ENCODE data around the gene ABRACL.
A peak's percentile ranks its signal among the peaks of the same experiment; 100 is the strongest.

The ABRACL gene, protein sequence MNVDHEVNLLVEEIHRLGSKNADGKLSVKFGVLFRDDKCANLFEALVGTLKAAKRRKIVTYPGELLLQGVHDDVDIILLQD
- long read RNA-seq, transcript ABRACL-201 (3 exons, 845 nt) = major isoform, 40 of 46 reads
- long read RNA-seq, partial matches to known transcripts = 2 of 46 reads
- long read RNA-seq, other reads (novel, unspliced or antisense) = 4 of 46 reads

- DNase-seq (ENCODE audit: low read depth in 1 of 2, low spot score in 1 of 2) = peak; percentile 68 to 91
- Histone ChIP-seq H3K4me3 (replicated peaks; ENCODE audit: insufficient read depth, low read length) (peak within 1 kb of the TSS; percentile 69), H3K27ac (replicated peaks) (peak within 1 kb of the TSS; percentile 98), H3K27me3 (ENCODE audit: insufficient read depth, poor library complexity, severe bottlenecking) (no peaks in the 10 kb centered on the region)
- TF ChIP-seq POLR2AphosphoS5 (IDR thresholded peaks at IDR 0.05; ENCODE audit: low read depth) (peak; percentile 88), CTCF (IDR thresholded peaks at IDR 0.05; ENCODE audit: insufficient read depth, low read length) (no peak), GABPA (IDR thresholded peaks at IDR 0.05; ENCODE audit: low read depth) (no peak), SPI1 (IDR thresholded peaks at IDR 0.05; ENCODE audit: borderline replicate concordance, low read depth) (peak; percentile 84; the same call in 1 of the 2 replicates)
- TF ChIP-seq, protein P1, sequence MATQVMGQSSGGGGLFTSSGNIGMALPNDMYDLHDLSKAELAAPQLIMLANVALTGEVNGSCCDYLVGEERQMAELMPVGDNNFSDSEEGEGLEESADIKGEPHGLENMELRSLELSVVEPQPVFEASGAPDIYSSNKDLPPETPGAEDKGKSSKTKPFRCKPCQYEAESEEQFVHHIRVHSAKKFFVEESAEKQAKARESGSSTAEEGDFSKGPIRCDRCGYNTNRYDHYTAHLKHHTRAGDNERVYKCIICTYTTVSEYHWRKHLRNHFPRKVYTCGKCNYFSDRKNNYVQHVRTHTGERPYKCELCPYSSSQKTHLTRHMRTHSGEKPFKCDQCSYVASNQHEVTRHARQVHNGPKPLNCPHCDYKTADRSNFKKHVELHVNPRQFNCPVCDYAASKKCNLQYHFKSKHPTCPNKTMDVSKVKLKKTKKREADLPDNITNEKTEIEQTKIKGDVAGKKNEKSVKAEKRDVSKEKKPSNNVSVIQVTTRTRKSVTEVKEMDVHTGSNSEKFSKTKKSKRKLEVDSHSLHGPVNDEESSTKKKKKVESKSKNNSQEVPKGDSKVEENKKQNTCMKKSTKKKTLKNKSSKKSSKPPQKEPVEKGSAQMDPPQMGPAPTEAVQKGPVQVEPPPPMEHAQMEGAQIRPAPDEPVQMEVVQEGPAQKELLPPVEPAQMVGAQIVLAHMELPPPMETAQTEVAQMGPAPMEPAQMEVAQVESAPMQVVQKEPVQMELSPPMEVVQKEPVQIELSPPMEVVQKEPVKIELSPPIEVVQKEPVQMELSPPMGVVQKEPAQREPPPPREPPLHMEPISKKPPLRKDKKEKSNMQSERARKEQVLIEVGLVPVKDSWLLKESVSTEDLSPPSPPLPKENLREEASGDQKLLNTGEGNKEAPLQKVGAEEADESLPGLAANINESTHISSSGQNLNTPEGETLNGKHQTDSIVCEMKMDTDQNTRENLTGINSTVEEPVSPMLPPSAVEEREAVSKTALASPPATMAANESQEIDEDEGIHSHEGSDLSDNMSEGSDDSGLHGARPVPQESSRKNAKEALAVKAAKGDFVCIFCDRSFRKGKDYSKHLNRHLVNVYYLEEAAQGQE (IDR thresholded peaks at IDR 0.05; ENCODE audit: insufficient replicate concordance, low read depth) = peak; percentile 59
Observed at GRCh38 chr6:139028658-139029469, at the start of gene ABRACL. Gene ABRACL (plus strand): TSS chr6:139028745. CDS start chr6:139034161, 5,416 bp downstream.

- no peak overlapping the region for H3K4me3 ChIP-seq (replicated peaks; ENCODE audit: insufficient read depth, low read length)
- TF ChIP-seq CTCF (IDR thresholded peaks at IDR 0.05; ENCODE audit: insufficient read depth, low read length) (no peak), SPI1 (IDR thresholded peaks at IDR 0.05; ENCODE audit: borderline replicate concordance, low read depth) (no peak), GABPA (IDR thresholded peaks at IDR 0.05; ENCODE audit: low read depth) (no peak)
- TF ChIP-seq, protein P1 (IDR thresholded peaks at IDR 0.05; ENCODE audit: insufficient replicate concordance, low read depth) = no peak
- no peaks in the 10 kb centered on the region for H3K27me3 ChIP-seq (ENCODE audit: insufficient read depth, poor library complexity, severe bottlenecking)
- H3K27ac ChIP-seq (replicated peaks) = no peak overlapping the region
- DNase-seq (ENCODE audit: low read depth in 1 of 2, low spot score in 1 of 2) = no peak
Observed at GRCh38 chr6:138979365-138979764, 49.2 kb upstream of the ABRACL start.

GRCh38 chr6:138979813-138980668, 48.5 kb upstream of the ABRACL start:
- no peak for DNase-seq (ENCODE audit: low read depth in 1 of 2, low spot score in 1 of 2)
- H3K27me3 ChIP-seq (ENCODE audit: insufficient read depth, poor library complexity, severe bottlenecking) = no peaks in the 10 kb centered on the region
- H3K27ac ChIP-seq (replicated peaks) = no peak overlapping the region
- H3K4me3 ChIP-seq (replicated peaks; ENCODE audit: insufficient read depth, low read length) = no peak overlapping the region
- TF ChIP-seq CTCF (IDR thresholded peaks at IDR 0.05; ENCODE audit: insufficient read depth, low read length) (no peak), POLR2AphosphoS5 (IDR thresholded peaks at IDR 0.05; ENCODE audit: low read depth) (no peak), GABPA (IDR thresholded peaks at IDR 0.05; ENCODE audit: low read depth) (no peak), SPI1 (IDR thresholded peaks at IDR 0.05; ENCODE audit: borderline replicate concordance, low read depth) (peak; percentile 54; the same call in 1 of the 2 replicates)
- TF ChIP-seq, protein P1 (IDR thresholded peaks at IDR 0.05; ENCODE audit: insufficient replicate concordance, low read depth) = no peak
